ENCODE results near the gene PKN1. TPM values are rescaled to one million over a fixed set of nuclear protein-coding genes. Genes with fewer than 3 reads are reported as not detected.

PKN1 gene
- total and polyA plus RNA-seq, 4 donors, result 13.7 to 41.6 (median 22.3) TPM

GRCh38 chr19:14405380-14405757 lies 27.7 kb upstream of the PKN1 start:
- Histone ChIP-seq H3K27ac (ENCODE audit: low read depth in 1 of 2, low read length in 2 of 2) (no peak overlapping the region), H3K9me3 (ENCODE audit: control insufficient read depth in 4 of 4, low read length in 3 of 4) (no peaks in the 10 kb centered on the region), H3K36me3 (ENCODE audit: control insufficient read depth in 4 of 4, insufficient read depth in 3 of 4, low read depth in 1 of 4, low read length in 3 of 4) (peaks cover 18 to 35% (median 23%) of the 10 kb centered on the region in 4 donors), H3K27me3 (ENCODE audit: control insufficient read depth in 4 of 4, insufficient read depth in 4 of 4, low read length in 3 of 4) (no peaks in the 10 kb centered on the region), H3K4me1 (ENCODE audit: control insufficient read depth in 4 of 4, insufficient read depth in 4 of 4, low read length in 3 of 4) (peaks cover 0 to 8% (median 3%) of the 10 kb centered on the region in 4 donors), H3K9ac (ENCODE audit: low read depth in 1 of 2, low read length in 2 of 2) (no peak overlapping the region), H3K4me3 (ENCODE audit: low read depth in 1 of 3, low read length in 3 of 3) (no peak overlapping the region)
- 82% methylated on average over 6 of the region's 6 CpGs for WGBS
- TF ChIP-seq HNF4G (IDR thresholded peaks at IDR 0.05) (no peak), GABPA (IDR thresholded peaks at IDR 0.05 in 1 of 2, conservative IDR thresholded peaks at IDR 0.05 in 1 of 2) (no peak), RXRA (IDR thresholded peaks at IDR 0.05) (no peak), FOXA2 (IDR thresholded peaks at IDR 0.05) (no peak), NR2F2 (IDR thresholded peaks at IDR 0.05) (no peak), MAX (IDR thresholded peaks at IDR 0.05) (no peak), SP1 (IDR thresholded peaks at IDR 0.05) (no peak), TAF1 (conservative IDR thresholded peaks at IDR 0.05) (no peak), FOXA1 (IDR thresholded peaks at IDR 0.05) (no peak), JUND (IDR thresholded peaks at IDR 0.05) (no peak), CTCF (IDR thresholded peaks at IDR 0.05; ENCODE audit: low read depth, low read length, missing input control) (no peak), RAD21 (IDR thresholded peaks at IDR 0.05) (no peak), EGR1 (IDR thresholded peaks at IDR 0.05; ENCODE audit: low read depth in 2 of 2) (no peak), ATF3 (IDR thresholded peaks at IDR 0.05) (no peak), REST (IDR thresholded peaks at IDR 0.05) (no peak), HNF4A (conservative IDR thresholded peaks at IDR 0.05) (no peak), YY1 (IDR thresholded peaks at IDR 0.05) (no peak), ZBTB33 (IDR thresholded peaks at IDR 0.05) (no peak)
- no peak for DNase-seq (ENCODE audit: low spot score)

Measured in liver (tissue), 9 donors.